Kidney epithelial cell (primary cell): ENCODE results near the gene TSHZ2. TPM values are rescaled to one million over a fixed set of nuclear protein-coding genes. Genes with fewer than 3 reads are reported as not detected.

Experiments used
- DNase-seq: peaks from one replicate; pipeline ENCODE4 v3.0.0-alpha.2; 2010; ENCODE audit warnings: low read depth
- H3K27me3 ChIP-seq: 2 replicates; pipeline ENCODE4 v1.6.0; 2011; ENCODE audit warnings: low read length; ENCODE audit not compliant: control insufficient read depth, insufficient read depth
- H3K36me3 ChIP-seq: 2 replicates; pipeline ENCODE4 v1.5.1; 2011; ENCODE audit warnings: low read length; ENCODE audit not compliant: control insufficient read depth, insufficient read depth
- H3K4me3 ChIP-seq: 2 replicates; pipeline ENCODE4 v1.5.1; 2011; ENCODE audit warnings: low read depth, mild to moderate bottlenecking, control low read depth, low read length
- CTCF ChIP-seq: IDR thresholded peaks from 2 replicates; pipeline ENCODE4 v1.5.1; 2011; ENCODE audit warnings: mild to moderate bottlenecking, moderate library complexity, low read length, control low read depth, inconsistent platforms; ENCODE audit not compliant: insufficient read depth, poor library complexity, severe bottlenecking
- total RNA-seq: library from RNA; depleted of rRNA; stranded (reverse); fragments of >200 nt; gene quantifications from 2 replicates; pipeline ENCODE4 v1.2.3, GENCODE V29; 2015

Gene TSHZ2
- total RNA-seq, 1 donor from 2014 or later: 1.0 TPM

GRCh38 chr20:53128004-53128403 lies 155.8 kb downstream of the TSHZ2 start:
- no peak for TF ChIP-seq CTCF
- no peaks in the 10 kb centered on the region for H3K27me3 ChIP-seq
- no peak for DNase-seq
- no peak overlapping the region for H3K4me3 ChIP-seq
- no peaks in the 10 kb centered on the region for H3K36me3 ChIP-seq

DNA sequence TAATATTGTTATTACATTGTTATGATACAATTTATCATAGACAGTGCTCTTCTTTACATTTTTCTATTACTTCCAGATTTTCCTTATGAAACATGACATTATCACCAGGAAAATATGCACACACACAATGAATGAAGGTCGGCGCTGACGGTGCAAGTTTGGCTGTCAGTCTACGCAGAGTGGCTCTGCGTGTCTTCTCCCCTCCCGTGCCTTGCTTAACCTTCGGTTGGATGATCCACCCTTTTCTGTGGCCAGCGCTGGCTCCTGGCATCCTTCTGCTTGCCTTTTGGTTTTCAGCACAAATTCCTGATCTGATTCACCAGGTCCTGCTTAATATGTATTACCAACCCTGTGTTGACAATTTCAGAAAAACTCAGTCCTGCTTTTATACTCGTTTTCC lies 157.4 kb downstream of the TSHZ2 start:
- no peak for DNase-seq

GRCh38 chr20:53130795-53131194 lies 158.6 kb downstream of the TSHZ2 start:
- Histone ChIP-seq H3K36me3 (no peaks in the 10 kb centered on the region), H3K4me3 (no peak overlapping the region), H3K27me3 (no peaks in the 10 kb centered on the region)
- no peak for TF ChIP-seq CTCF
- no peak for DNase-seq

More for the DNA sequence above, 157.4 kb downstream of the TSHZ2 start:
- TF ChIP-seq CTCF: no peak
- Histone ChIP-seq H3K27me3 (no peaks in the 10 kb centered on the region), H3K36me3 (no peaks in the 10 kb centered on the region), H3K4me3 (no peak overlapping the region)

GRCh38 chr20:53133125-53133524 lies 161.0 kb downstream of the TSHZ2 start:
- Histone ChIP-seq H3K4me3 (no peak overlapping the region), H3K36me3 (no peaks in the 10 kb centered on the region), H3K27me3 (no peaks in the 10 kb centered on the region)
- no peak for DNase-seq
- no peak for TF ChIP-seq CTCF

- Histone ChIP-seq H3K4me3 (no peak overlapping the region), H3K27me3 (no peaks in the 10 kb centered on the region), H3K36me3 (no peaks in the 10 kb centered on the region)
- DNase-seq: no peak
- TF ChIP-seq CTCF: no peak
Observed at GRCh38 chr20:53133628-53134027, 161.5 kb downstream of the TSHZ2 start.

GRCh38 chr20:53136473-53136872 lies 164.3 kb downstream of the TSHZ2 start:
- TF ChIP-seq CTCF: no peak

More at GRCh38 chr20:53136473-53136872, 164.3 kb downstream of the TSHZ2 start:
- DNase-seq: no peak
- Histone ChIP-seq H3K36me3 (no peaks in the 10 kb centered on the region), H3K27me3 (no peaks in the 10 kb centered on the region), H3K4me3 (no peak overlapping the region)
